HCT116 (cell line): ENCODE results near the gene PEAK1. TPM values are rescaled to one million over a fixed set of nuclear protein-coding genes. Genes with fewer than 3 reads are reported as not detected.

Source experiments
- ATAC-seq: fragments of 200-7000 bp; cut with Tn5 transposase; 2 replicates; pipeline ENCODE4 v1.9.1; 2020; ENCODE audit warnings: mild to moderate bottlenecking, moderate library complexity
- BruUV-seq: library from RNA; stranded (reverse); fragments of 400-500 nt; replicated peaks from 2 replicates; lab custom pipeline; 2021; lab: Mats Ljungman, UMichigan
- CTCF ChIA-PET: fragments of 300-600 bp; sonication (Branson Sonifier 250); formaldehyde crosslinking; loops from one replicate; lab custom pipeline; 2021; ENCODE audit warnings: antibody characterized with exemption; lab: Charles Lee
- POLR2A ChIA-PET: fragments of 300-600, 350-600 bp; sonication (Branson Sonifier 250); formaldehyde crosslinking; loops from one replicate; lab custom pipeline; 2021; ENCODE audit warnings: antibody characterized with exemption; lab: Charles Lee
- RAD21 ChIA-PET, 2 experiments: fragments of 300-600 bp; sonication (Branson Sonifier 250); formaldehyde crosslinking; loops; one replicate each; lab custom pipeline; 2023; ENCODE audit warnings: low total read pairs in 2 of 2; ENCODE audit not compliant: uncharacterized antibody in 2 of 2, unreplicated experiment in 2 of 2, low non-redundant PET in 1 of 2; lab: Charles Lee
- DNase-seq: peaks from one replicate; pipeline ENCODE4 v3.0.0-alpha.2; 2010; ENCODE audit warnings: low read depth, low spot score
- H2AFZ ChIP-seq: fragments of 200-600 bp; shearing (Covaris generic), sonication (generic); 2 replicates; pipeline ENCODE4 v1.6.1; 2017; ENCODE audit warnings: low read depth, mixed run types, mixed read lengths, antibody characterized with exemption, low read length; ENCODE audit not compliant: poor library complexity, severe bottlenecking
- H3K27ac ChIP-seq: 2 replicates; pipeline ENCODE4 v1.5.1; 2012; ENCODE audit warnings: low read depth, low read length
- H3K27me3 ChIP-seq: fragments of 200-600 bp; sonication (generic); 2 replicates; pipeline ENCODE4 v1.6.1; 2016; ENCODE audit warnings: mixed run types, low read length, mixed read lengths; ENCODE audit not compliant: insufficient read depth
- H3K36me3 ChIP-seq, 2 experiments: fragments of 200-500 bp in 1 of 2; fragments of 200-600 bp in 1 of 2; sonication (Bioruptor generic) in 1 of 2; sonication (generic) in 1 of 2; 2 replicates each; pipeline versions ENCODE4 v1.5.1 to v1.6.1; 2014 to 2016; ENCODE audit warnings: low read length in 2 of 2, inconsistent platforms in 1 of 2, mixed read lengths in 1 of 2, mixed run types in 1 of 2; ENCODE audit not compliant: insufficient read depth in 2 of 2, control insufficient read depth in 1 of 2
- H3K4me1 ChIP-seq, 2 experiments: fragments of 200-600 bp in 1 of 2; sonication (generic) in 1 of 2; 2 replicates each; pipeline versions ENCODE4 v1.5.1 to v1.6.1; 2012 to 2017; ENCODE audit warnings: low read length in 2 of 2, inconsistent platforms in 1 of 2, mild to moderate bottlenecking in 1 of 2, mixed read lengths in 1 of 2, mixed run types in 1 of 2, moderate library complexity in 1 of 2; ENCODE audit not compliant: insufficient read depth in 2 of 2, control insufficient read depth in 1 of 2
- H3K4me2 ChIP-seq: fragments of 200-600 bp; sonication (generic); 2 replicates; pipeline ENCODE4 v1.6.1; 2017; ENCODE audit warnings: mixed run types, low read length, mixed read lengths
- H3K4me3 ChIP-seq, 2 experiments: fragments of 200-600 bp in 1 of 2; sonication (generic) in 1 of 2; replicated peaks in 1 of 2; 2 replicates each; pipeline ENCODE4 v1.5.1; 2011 to 2016; ENCODE audit warnings: low read length in 2 of 2, control low read depth in 1 of 2, low read depth in 1 of 2, mild to moderate bottlenecking in 1 of 2, mixed read lengths in 1 of 2, mixed run types in 1 of 2
- H3K79me2 ChIP-seq: fragments of 200-600 bp; sonication (generic); 2 replicates; pipeline ENCODE4 v1.6.1; 2017; ENCODE audit warnings: mild to moderate bottlenecking, mixed run types, low read length, moderate library complexity, mixed read lengths; ENCODE audit not compliant: insufficient read depth
- H3K9ac ChIP-seq: fragments of 200-600 bp; sonication (generic); 2 replicates; pipeline ENCODE4 v1.6.1; 2016; ENCODE audit warnings: low read length, mixed read lengths
- H3K9me2 ChIP-seq: fragments of 200-600 bp; sonication (generic), shearing (Covaris generic); 2 replicates; pipeline ENCODE4 v1.6.1; 2017; ENCODE audit warnings: mixed run types, mild to moderate bottlenecking, moderate library complexity; ENCODE audit not compliant: insufficient read depth
- H3K9me3 ChIP-seq, 2 experiments: fragments of 200-500 bp in 1 of 2; fragments of 200-600 bp in 1 of 2; sonication (Bioruptor generic) in 1 of 2; sonication (generic) in 1 of 2; 2 replicates each; pipeline ENCODE4 v1.6.1; 2014 to 2017; ENCODE audit warnings: low read length in 2 of 2, mixed read lengths in 2 of 2, inconsistent platforms in 1 of 2, low read depth in 1 of 2, mild to moderate bottlenecking in 1 of 2, mixed run types in 1 of 2, moderate library complexity in 1 of 2; ENCODE audit not compliant: control insufficient read depth in 1 of 2, insufficient read depth in 1 of 2
- H4K20me1 ChIP-seq: fragments of 200-600 bp; sonication (generic), shearing (Covaris generic); 2 replicates; pipeline ENCODE4 v1.6.1; 2017; ENCODE audit warnings: mixed run types, mild to moderate bottlenecking, moderate library complexity; ENCODE audit not compliant: insufficient read depth
- EZH2phosphoT487 ChIP-seq: fragments of 200-600 bp; IDR thresholded peaks from 2 replicates; pipeline ENCODE4 v1.6.1; 2018; ENCODE audit warnings: antibody characterized with exemption, borderline replicate concordance
- POLR2A ChIP-seq: IDR thresholded peaks from 2 replicates; pipeline ENCODE4 v1.7.0; 2011; ENCODE audit warnings: borderline replicate concordance; ENCODE audit not compliant: insufficient read depth, insufficient read length; ENCODE audit errors: extremely low read depth
- REST ChIP-seq: IDR thresholded peaks from 2 replicates; pipeline ENCODE4 v1.6.1; 2012; ENCODE audit warnings: low read depth
- intact Hi-C: fragments of 100-400 bp; cut with micrococcal nuclease; formaldehyde crosslinking; loops from 2 replicates; pipeline ENCODE4 v1.10.0; 2022
- total RNA-seq: library from RNA; stranded (reverse); gene quantifications from one replicate; pipeline ENCODE4 v1.2.1, GENCODE V29; 2021; ENCODE audit not compliant: unreplicated experiment

PEAK1 gene
- total RNA-seq, 1 experiment from 2014 or later: 23.4 TPM

DNA sequence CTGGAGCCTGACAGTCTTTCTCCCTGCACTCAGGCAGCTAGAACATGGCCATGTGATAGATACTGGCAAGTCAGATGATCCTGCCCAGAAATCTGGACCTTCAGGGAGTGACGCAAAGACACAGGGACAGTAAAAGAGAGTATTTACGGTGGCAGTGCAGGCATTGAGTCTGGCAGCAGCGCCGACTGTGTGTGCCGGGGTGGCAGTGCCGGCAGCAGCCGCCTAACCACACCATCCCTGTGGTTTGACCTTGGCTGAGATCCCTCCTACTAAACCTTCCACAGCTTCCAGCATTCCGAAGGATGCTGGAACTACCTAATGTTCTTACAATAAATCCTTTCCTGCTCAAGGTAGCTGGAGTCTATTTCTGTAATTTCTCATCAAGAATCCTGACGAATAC, 344.4 kb downstream of the PEAK1 start:
- ATAC-seq: no peak
- CTCF ChIA-PET: no interaction called here
- RAD21 ChIA-PET: no interaction called here

More for the DNA sequence above, 344.4 kb downstream of the PEAK1 start:
- H3K79me2 ChIP-seq: no peaks in the 10 kb centered on the region
- intact Hi-C loops: no loop called here
- H3K27ac ChIP-seq: no peak overlapping the region
- BruUV-seq: no TSS peak
- TF ChIP-seq EZH2phosphoT487: no peak
- no peak for TF ChIP-seq POLR2A
- no peak for TF ChIP-seq REST
- no peak overlapping the region for H3K4me2 ChIP-seq
- H3K4me1 ChIP-seq: peaks cover 0 to 5% of the 10 kb centered on the region in 2 experiments; a peak in 2 of 4 replicates
- DNase-seq: no peak
- H3K36me3 ChIP-seq: no peaks in the 10 kb centered on the region
- no peaks in the 10 kb centered on the region for H4K20me1 ChIP-seq
- no peak overlapping the region for H3K9ac ChIP-seq
- no peaks in the 10 kb centered on the region for H3K9me3 ChIP-seq
- POLR2A ChIA-PET: no interaction called here
- H3K9me2 ChIP-seq: no peaks in the 10 kb centered on the region
- no peak overlapping the region for H2AFZ ChIP-seq
- H3K4me3 ChIP-seq: no peak overlapping the region
- no peaks in the 10 kb centered on the region for H3K27me3 ChIP-seq
